ENCODE results near the gene AHNAK2. TPM values are rescaled to one million over a fixed set of nuclear protein-coding genes. Genes with fewer than 3 reads are reported as not detected.
"Not testable (repeated sequence)": the region's sequence is repeated elsewhere in the genome, so short reads cannot be mapped to it uniquely, and the experiment has no call there.

Gene AHNAK2
- total and polyA plus RNA-seq, 2 donors from 2014 or later = 1.1 to 72.0 TPM

DNA sequence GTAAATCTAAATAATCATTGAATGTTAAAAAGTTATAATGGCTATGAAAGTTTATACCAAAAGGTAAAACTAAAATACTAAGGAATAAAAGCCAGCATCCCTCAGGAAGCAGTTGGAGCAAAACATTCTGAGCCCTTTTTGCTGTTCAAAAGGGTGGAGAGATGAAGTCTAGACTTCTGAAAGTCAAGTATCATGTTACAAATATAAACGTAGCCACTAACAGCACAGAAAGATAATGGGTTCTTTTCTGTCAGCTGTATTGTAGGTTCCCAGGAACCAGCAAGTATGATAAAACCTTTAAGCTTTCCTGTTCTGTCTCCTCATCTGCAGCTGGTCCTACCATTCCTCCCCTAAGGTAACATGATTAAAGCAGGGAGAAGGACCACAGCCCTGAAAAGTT, 69.9 kb downstream of the AHNAK2 start:
- Histone ChIP-seq H3K4me1 (ENCODE audit: control insufficient read depth in 2 of 3, insufficient read depth in 2 of 3, low read depth in 1 of 3, low read length in 3 of 3) (no peaks in the 10 kb centered on the region), H3K36me3 (ENCODE audit: control insufficient read depth in 2 of 3, insufficient read depth in 3 of 3, low read length in 3 of 3) (no peaks in the 10 kb centered on the region), H3K4me3 (ENCODE audit: low read length in 3 of 3) (no peak overlapping the region), H3K9me3 (ENCODE audit: control insufficient read depth in 2 of 3, insufficient read depth in 1 of 3, low read length in 3 of 3) (peaks cover 0 to 2% (median 0%) of the 10 kb centered on the region in 3 donors), H3K27me3 (ENCODE audit: control insufficient read depth, insufficient read depth, low read length) (no peaks in the 10 kb centered on the region), H3K9ac (ENCODE audit: low read length in 3 of 3) (no peak overlapping the region), H3K27ac (ENCODE audit: low read depth in 2 of 2, low read length in 2 of 2) (no peak overlapping the region)
- DNase-seq = peak in 1 of 5 donors; percentile 24
- no peak for FAIRE-seq
- intact Hi-C loops (cut with DNase I) = no loop called here
- TF ChIP-seq, protein P1, sequence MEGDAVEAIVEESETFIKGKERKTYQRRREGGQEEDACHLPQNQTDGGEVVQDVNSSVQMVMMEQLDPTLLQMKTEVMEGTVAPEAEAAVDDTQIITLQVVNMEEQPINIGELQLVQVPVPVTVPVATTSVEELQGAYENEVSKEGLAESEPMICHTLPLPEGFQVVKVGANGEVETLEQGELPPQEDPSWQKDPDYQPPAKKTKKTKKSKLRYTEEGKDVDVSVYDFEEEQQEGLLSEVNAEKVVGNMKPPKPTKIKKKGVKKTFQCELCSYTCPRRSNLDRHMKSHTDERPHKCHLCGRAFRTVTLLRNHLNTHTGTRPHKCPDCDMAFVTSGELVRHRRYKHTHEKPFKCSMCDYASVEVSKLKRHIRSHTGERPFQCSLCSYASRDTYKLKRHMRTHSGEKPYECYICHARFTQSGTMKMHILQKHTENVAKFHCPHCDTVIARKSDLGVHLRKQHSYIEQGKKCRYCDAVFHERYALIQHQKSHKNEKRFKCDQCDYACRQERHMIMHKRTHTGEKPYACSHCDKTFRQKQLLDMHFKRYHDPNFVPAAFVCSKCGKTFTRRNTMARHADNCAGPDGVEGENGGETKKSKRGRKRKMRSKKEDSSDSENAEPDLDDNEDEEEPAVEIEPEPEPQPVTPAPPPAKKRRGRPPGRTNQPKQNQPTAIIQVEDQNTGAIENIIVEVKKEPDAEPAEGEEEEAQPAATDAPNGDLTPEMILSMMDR (IDR thresholded peaks at IDR 0.05; ENCODE audit: borderline replicate concordance, extremely low read depth, insufficient read depth) = no peak

DNA sequence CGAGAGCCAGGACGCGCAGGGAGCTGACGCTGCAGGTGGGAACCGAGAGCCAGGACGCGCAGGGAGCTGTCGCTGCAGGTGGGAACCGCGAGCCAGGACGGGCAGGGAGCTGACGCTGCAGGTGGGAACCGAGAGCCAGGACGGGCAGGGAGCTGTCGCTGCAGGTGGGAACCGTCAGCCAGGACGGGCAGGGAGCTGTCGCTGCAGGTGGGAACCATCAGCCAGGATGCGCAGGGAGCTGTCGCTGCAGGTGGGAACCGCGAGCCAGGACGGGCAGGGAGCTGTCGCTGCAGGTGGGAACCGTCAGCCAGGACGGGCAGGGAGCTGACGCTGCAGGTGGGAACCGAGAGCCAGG, 72.6 kb downstream of the AHNAK2 start:
- H3K4me1 ChIP-seq (ENCODE audit: control insufficient read depth in 2 of 3, insufficient read depth in 2 of 3, low read depth in 1 of 3, low read length in 3 of 3); H3K9me3 ChIP-seq (ENCODE audit: control insufficient read depth in 2 of 3, insufficient read depth in 1 of 3, low read length in 3 of 3); intact Hi-C loops (cut with DNase I); H3K36me3 ChIP-seq (ENCODE audit: control insufficient read depth in 2 of 3, insufficient read depth in 3 of 3, low read length in 3 of 3); H3K9ac ChIP-seq (ENCODE audit: low read length in 3 of 3); FAIRE-seq; H3K4me3 ChIP-seq (ENCODE audit: low read length in 3 of 3); H3K27me3 ChIP-seq (ENCODE audit: control insufficient read depth, insufficient read depth, low read length); H3K27ac ChIP-seq (ENCODE audit: low read depth in 2 of 2, low read length in 2 of 2): not testable (repeated sequence)
- peak in 1 of 5 donors; percentile 37 for DNase-seq

DNA sequence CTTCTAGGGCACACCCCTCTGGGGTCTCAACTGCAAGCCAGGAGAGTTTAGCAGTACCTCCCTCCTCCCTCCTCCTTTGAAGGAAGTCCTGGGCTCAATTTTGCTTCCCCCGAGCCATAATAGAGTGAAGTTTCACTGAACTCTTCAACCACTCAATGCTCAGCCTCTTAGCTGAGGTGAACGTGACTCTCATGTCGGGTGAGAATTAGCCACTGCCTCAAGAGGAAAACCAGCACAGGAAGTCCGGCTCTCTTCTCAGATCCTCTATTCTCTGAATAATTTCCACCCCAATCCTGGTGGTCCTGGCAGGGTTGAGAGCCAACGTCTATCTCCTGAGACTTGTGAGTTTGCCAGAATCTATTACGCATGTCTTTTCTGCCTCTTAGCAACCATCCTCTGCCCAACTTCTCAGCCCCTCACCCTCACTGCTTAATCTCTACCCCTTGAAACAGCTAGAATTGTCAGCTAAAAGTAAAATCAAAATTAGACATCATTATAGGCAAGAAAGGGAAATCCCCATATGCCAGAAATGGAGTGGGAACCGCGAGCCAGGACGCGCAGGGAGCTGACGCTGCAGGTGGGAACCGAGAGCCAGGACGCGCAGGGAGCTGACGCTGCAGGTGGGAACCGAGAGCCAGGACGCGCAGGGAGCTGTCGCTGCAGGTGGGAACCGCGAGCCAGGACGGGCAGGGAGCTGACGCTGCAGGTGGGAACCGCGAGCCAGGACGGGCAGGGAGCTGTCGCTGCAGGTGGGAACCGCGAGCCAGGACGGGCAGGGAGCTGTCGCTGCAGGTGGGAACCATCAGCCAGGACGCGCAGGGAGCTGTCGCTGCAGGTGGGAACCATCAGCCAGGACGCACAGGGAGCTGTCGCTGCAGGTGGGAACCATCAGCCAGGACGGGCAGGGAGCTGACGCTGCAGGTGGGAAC, 73.3 kb downstream of the AHNAK2 start:
- H3K27me3 ChIP-seq (ENCODE audit: control insufficient read depth, insufficient read depth, low read length); H3K4me1 ChIP-seq (ENCODE audit: control insufficient read depth in 2 of 3, insufficient read depth in 2 of 3, low read depth in 1 of 3, low read length in 3 of 3); H3K9me3 ChIP-seq (ENCODE audit: control insufficient read depth in 2 of 3, insufficient read depth in 1 of 3, low read length in 3 of 3); DNase-seq; intact Hi-C loops (cut with DNase I); H3K4me3 ChIP-seq (ENCODE audit: low read length in 3 of 3); FAIRE-seq; H3K27ac ChIP-seq (ENCODE audit: low read depth in 2 of 2, low read length in 2 of 2); H3K36me3 ChIP-seq (ENCODE audit: control insufficient read depth in 2 of 3, insufficient read depth in 3 of 3, low read length in 3 of 3); H3K9ac ChIP-seq (ENCODE audit: low read length in 3 of 3): not testable (repeated sequence)

DNA sequence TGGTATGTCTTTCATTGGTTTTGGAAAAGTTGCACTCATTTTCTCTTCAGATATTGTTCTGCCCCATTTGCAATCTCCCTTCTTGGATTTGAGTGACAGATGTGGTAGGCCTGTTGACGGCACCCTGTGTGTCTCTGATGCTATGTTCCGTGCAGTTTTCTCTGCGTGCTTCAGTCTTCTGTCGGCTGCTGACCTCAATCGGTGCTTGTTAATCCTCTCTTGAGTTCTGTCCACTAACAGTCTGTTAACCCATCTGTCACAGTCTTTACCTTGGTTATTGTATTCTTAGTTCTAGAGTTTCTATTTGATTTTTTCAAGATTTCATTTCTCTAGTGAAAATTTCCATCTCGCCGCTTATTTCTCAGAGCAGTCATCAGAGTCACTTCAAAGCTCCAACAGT, 74.2 kb downstream of the AHNAK2 start:
- H3K36me3 ChIP-seq (ENCODE audit: control insufficient read depth in 2 of 3, insufficient read depth in 3 of 3, low read length in 3 of 3) = no peaks in the 10 kb centered on the region
- no peak overlapping the region for H3K9ac ChIP-seq (ENCODE audit: low read length in 3 of 3)
- no peaks in the 10 kb centered on the region for H3K9me3 ChIP-seq (ENCODE audit: control insufficient read depth in 2 of 3, insufficient read depth in 1 of 3, low read length in 3 of 3)
- no peak overlapping the region for H3K4me3 ChIP-seq (ENCODE audit: low read length in 3 of 3)
- no peak overlapping the region for H3K27ac ChIP-seq (ENCODE audit: low read depth in 2 of 2, low read length in 2 of 2)
- no peak for DNase-seq
- no peaks in the 10 kb centered on the region for H3K27me3 ChIP-seq (ENCODE audit: control insufficient read depth, insufficient read depth, low read length)
- TF ChIP-seq, protein P1 (IDR thresholded peaks at IDR 0.05; ENCODE audit: borderline replicate concordance, extremely low read depth, insufficient read depth) = no peak
- FAIRE-seq = no peak
- intact Hi-C loops (cut with DNase I) = no loop called here
- no peaks in the 10 kb centered on the region for H3K4me1 ChIP-seq (ENCODE audit: control insufficient read depth in 2 of 3, insufficient read depth in 2 of 3, low read depth in 1 of 3, low read length in 3 of 3)
